Activated naive CD8-positive, alpha-beta T cell treated with anti-CD3 and anti-CD28 coated beads, Interleukin-2, amount 50 U/mL, for 24 hours (primary cell): ENCODE results near the gene NUTM1.
A peak's percentile ranks its signal among the peaks of the same experiment; 100 is the strongest.

ENCODE experiments used
- ATAC-seq: fragments of 150-1000 bp; cut with Tn5 transposase; one replicate; pipeline ENCODE4 v1.10.0; 2021
- DNase-seq: peaks from one replicate; pipeline ENCODE4 v3.0.0; 2021
- H3K27ac Mint-ChIP-seq: one replicate; pipeline ENCODE4 v1.8.0; 2021; ENCODE audit warnings: mild to moderate bottlenecking, mixed read lengths
- H3K27me3 Mint-ChIP-seq: one replicate; pipeline ENCODE4 v1.8.0; 2021; ENCODE audit warnings: mixed read lengths
- H3K36me3 Mint-ChIP-seq: one replicate; pipeline ENCODE4 v1.8.0; 2021; ENCODE audit warnings: low read depth, mixed read lengths
- H3K4me1 Mint-ChIP-seq: one replicate; pipeline ENCODE4 v1.8.0; 2021; ENCODE audit warnings: mixed read lengths
- H3K4me3 Mint-ChIP-seq: one replicate; pipeline ENCODE4 v1.8.0; 2021; ENCODE audit warnings: mild to moderate bottlenecking, moderate library complexity, mixed read lengths
- H3K9me3 Mint-ChIP-seq: one replicate; pipeline ENCODE4 v1.8.0; 2021; ENCODE audit warnings: mixed read lengths

The NUTM1 gene, protein sequence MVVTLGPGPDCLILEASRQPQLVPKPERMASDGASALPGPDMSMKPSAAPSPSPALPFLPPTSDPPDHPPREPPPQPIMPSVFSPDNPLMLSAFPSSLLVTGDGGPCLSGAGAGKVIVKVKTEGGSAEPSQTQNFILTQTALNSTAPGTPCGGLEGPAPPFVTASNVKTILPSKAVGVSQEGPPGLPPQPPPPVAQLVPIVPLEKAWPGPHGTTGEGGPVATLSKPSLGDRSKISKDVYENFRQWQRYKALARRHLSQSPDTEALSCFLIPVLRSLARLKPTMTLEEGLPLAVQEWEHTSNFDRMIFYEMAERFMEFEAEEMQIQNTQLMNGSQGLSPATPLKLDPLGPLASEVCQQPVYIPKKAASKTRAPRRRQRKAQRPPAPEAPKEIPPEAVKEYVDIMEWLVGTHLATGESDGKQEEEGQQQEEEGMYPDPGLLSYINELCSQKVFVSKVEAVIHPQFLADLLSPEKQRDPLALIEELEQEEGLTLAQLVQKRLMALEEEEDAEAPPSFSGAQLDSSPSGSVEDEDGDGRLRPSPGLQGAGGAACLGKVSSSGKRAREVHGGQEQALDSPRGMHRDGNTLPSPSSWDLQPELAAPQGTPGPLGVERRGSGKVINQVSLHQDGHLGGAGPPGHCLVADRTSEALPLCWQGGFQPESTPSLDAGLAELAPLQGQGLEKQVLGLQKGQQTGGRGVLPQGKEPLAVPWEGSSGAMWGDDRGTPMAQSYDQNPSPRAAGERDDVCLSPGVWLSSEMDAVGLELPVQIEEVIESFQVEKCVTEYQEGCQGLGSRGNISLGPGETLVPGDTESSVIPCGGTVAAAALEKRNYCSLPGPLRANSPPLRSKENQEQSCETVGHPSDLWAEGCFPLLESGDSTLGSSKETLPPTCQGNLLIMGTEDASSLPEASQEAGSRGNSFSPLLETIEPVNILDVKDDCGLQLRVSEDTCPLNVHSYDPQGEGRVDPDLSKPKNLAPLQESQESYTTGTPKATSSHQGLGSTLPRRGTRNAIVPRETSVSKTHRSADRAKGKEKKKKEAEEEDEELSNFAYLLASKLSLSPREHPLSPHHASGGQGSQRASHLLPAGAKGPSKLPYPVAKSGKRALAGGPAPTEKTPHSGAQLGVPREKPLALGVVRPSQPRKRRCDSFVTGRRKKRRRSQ

DNA sequence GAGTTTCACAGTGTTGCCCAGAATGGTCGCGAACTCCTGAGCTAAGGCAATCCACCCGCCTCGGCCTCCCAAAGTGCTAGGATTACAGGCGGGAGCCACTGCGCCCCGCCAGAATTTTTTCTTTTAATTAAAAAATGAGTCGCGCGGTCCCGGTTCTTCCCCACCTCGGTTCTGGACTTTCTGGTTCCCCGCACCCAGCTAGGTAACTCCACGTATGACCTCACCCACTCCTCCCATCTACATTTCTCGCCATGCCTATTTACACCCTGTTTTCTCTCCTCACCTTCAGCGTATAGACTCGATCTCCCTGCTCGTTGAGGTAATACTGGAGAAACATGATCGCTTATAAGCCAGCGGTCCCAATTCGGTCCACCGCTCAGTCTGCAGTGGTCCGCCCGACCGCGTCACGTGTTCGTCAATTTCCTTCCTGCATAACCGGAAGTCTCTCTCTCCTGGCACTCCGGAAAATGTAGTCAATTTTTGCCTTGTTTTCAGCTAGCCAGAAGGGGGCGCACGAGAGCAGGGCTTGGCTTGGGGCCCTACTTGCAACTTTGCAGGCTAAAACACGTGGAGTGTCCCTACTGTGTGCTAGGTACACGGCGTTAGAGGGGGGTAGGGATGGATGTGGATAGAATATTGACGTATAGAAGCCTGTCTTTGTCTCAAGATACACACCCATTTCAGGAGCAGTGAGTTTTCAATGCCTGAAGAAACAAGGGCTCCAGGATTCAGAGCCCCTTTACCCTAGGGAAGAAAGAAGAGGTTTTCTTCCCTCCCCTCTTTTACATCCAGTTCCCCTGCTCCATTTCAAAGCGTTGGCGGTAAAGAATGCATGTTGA is at the start of gene NUTM1, which contains the start of gene NOP10:
TSS of gene NUTM1 (plus strand) at position 579 of the 839 bp plus-strand sequence. CDS start 382 bp downstream, outside the sequence.
TSS of gene NOP10 (minus strand) at position 400 of the 839 bp plus-strand sequence. CDS start at position 337, 63 bp downstream.
- peak; percentile 91 for ATAC-seq
- H3K27ac Mint-ChIP-seq, result no peak within 1 kb of the TSS
- no peaks in the 10 kb centered on the region for H3K9me3 Mint-ChIP-seq

DNA sequence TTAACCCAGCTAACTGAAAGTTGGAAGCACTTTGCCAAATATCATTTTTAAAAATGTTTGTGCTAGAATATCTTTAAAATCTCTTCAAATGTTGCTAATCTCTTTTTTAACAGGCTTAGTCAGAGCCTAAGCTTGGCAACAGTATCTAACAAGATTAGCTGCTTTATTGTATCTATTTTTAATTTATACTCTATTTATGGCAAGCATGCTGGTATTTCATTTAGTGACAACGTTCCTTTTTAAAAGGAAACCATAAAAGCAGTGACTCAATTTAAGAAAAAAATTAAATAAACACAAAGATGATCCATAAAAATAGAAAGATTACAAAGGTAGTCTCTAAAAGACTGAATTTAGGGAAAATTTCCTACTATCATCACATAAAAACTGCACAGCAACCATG is 46.1 kb upstream of the NUTM1 start:
- H3K9me3 Mint-ChIP-seq, result no peaks in the 10 kb centered on the region
- no peak for ATAC-seq
- no peak overlapping the region for H3K4me3 Mint-ChIP-seq
- peaks cover 10% of the 10 kb centered on the region for H3K36me3 Mint-ChIP-seq
- no peak for DNase-seq
- H3K4me1 Mint-ChIP-seq, result peaks cover 34% of the 10 kb centered on the region
- no peaks in the 10 kb centered on the region for H3K27me3 Mint-ChIP-seq
- H3K27ac Mint-ChIP-seq, result no peak overlapping the region

More for the DNA sequence above, at the start of gene NUTM1, which contains the start of gene NOP10:
- peaks cover 26% of the 10 kb centered on the region for H3K36me3 Mint-ChIP-seq
- H3K4me3 Mint-ChIP-seq, result no peak within 1 kb of the TSS
- no peaks in the 10 kb centered on the region for H3K27me3 Mint-ChIP-seq
- peak; percentile 99 for DNase-seq
- peaks cover 31% of the 10 kb centered on the region for H3K4me1 Mint-ChIP-seq

DNA sequence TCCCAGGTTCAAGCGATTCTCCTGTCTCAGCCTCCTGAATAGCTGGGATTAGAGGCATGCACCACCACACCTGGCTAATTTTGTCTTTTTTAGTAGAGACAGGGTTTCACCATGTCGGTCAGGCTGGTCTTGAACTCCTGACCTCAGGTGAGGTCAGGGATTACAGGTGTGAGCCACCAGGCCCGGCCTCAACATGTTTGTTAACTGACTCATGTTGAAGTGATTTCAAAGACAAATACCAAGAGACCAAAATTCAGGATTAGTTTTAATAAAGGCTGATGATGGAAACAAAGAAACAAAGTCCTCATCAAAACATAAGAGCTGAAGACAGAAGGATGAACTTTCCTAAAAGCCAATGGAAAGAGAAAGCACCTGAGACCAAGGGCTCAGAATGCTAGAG is 42.1 kb upstream of the NUTM1 start:
- Mint-ChIP-seq H3K9me3 (no peaks in the 10 kb centered on the region), H3K36me3 (peaks cover 5% of the 10 kb centered on the region), H3K4me1 (peaks cover 42% of the 10 kb centered on the region), H3K27me3 (no peaks in the 10 kb centered on the region), H3K27ac (no peak overlapping the region), H3K4me3 (no peak overlapping the region)
- DNase-seq (no peak), ATAC-seq (no peak)

DNA sequence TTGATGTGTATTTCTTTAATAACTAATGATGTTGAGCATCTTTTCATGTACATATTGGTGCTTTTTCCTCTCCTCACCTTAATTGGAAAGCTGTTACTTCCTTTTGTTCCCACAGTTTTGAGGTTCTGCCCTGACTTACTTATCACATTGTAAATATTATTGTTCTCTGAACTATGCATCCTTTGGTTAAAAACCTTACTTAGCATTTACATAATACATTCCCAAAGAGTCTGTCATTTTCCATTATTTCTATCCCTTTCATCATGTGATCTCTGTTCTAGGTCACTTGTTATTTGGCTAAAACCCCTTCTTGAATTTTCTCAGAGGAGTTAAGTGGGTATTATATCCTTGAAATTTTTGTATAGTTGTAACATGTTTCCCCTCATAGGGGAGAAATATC is 38.5 kb upstream of the NUTM1 start:
- H3K27me3 Mint-ChIP-seq, result no peaks in the 10 kb centered on the region
- DNase-seq, result no peak
- H3K27ac Mint-ChIP-seq, result no peak overlapping the region
- ATAC-seq, result no peak
- H3K4me3 Mint-ChIP-seq, result no peak overlapping the region
- no peaks in the 10 kb centered on the region for H3K9me3 Mint-ChIP-seq
- peaks cover 46% of the 10 kb centered on the region for H3K4me1 Mint-ChIP-seq
- H3K36me3 Mint-ChIP-seq, result peaks cover 16% of the 10 kb centered on the region

DNA sequence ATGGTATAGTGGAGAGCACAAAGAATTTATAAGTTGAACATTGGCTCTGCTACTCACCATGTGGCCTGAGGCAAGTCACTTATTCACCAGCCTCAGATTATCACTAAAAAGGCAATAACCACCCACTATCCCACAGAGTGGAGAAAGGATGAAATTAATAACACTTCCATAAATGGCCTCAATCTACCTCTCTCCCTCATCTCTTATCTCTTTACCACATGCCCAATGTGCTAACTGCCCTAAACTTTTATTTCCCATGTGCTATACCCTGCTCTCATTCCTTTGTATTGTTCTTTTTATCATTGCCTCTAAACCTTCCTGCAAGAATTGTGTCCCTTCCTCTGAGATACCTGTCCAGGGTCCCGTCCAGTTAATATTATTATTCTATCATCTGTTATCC is 31.6 kb upstream of the NUTM1 start:
- H3K4me3 Mint-ChIP-seq, result no peak overlapping the region
- DNase-seq, result no peak
- no peaks in the 10 kb centered on the region for H3K9me3 Mint-ChIP-seq
- H3K27me3 Mint-ChIP-seq, result no peaks in the 10 kb centered on the region
- peaks cover 59% of the 10 kb centered on the region for H3K4me1 Mint-ChIP-seq
- peak; percentile 46 for ATAC-seq
- H3K36me3 Mint-ChIP-seq, result peaks cover 26% of the 10 kb centered on the region
- H3K27ac Mint-ChIP-seq, result no peak overlapping the region

DNA sequence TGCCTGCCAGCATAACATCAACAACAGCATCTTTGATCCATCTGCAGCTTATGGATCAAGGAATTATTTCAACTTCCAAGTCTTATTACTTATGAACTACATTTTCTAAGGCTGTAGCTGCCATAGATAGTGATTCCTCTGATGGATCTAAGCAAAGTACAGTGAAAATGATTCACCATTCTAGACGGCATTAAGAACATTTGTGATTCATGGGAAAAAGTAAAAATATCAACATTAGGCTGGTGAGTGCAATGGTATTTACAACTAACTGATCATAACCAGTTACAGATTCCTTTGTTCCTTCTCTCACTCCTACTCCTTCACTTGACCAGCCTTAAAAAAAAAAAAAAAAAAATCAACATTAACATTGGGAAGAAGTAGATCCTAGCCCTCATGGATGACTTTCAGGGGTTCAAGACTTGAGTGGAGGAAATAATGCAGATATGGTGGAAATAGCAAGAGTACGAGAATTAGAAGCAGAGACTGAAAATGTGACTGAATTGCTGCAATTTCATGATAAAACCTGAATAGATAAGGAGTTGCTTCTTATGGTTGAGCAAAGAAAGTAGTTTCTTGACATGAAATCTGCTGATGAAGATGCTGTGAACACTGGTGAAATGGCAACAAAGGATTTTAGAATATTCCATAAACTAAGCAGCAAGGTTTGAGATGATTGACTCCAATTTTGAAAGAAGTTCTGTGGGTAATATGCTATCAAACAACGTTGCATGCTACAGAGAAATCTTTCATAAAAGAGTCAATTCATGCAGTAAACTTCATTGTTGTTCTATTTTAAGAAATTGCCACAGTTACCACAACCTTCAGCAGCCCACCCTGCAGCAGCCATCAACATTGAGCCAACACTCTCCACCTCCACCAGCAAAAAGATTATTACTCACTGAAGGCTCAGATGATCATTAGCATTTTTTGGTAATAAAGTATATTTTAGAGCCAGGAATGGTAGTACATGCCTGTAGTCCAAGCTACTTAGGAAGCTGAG is 28.3 kb upstream of the NUTM1 start:
- Mint-ChIP-seq H3K9me3 (no peaks in the 10 kb centered on the region), H3K27me3 (no peaks in the 10 kb centered on the region), H3K4me1 (peaks cover 66% of the 10 kb centered on the region), H3K27ac (peak overlapping the region; percentile 47), H3K4me3 (peak overlapping the region; percentile 4), H3K36me3 (peaks cover 15% of the 10 kb centered on the region)
- no peak for DNase-seq
- no peak for ATAC-seq

DNA sequence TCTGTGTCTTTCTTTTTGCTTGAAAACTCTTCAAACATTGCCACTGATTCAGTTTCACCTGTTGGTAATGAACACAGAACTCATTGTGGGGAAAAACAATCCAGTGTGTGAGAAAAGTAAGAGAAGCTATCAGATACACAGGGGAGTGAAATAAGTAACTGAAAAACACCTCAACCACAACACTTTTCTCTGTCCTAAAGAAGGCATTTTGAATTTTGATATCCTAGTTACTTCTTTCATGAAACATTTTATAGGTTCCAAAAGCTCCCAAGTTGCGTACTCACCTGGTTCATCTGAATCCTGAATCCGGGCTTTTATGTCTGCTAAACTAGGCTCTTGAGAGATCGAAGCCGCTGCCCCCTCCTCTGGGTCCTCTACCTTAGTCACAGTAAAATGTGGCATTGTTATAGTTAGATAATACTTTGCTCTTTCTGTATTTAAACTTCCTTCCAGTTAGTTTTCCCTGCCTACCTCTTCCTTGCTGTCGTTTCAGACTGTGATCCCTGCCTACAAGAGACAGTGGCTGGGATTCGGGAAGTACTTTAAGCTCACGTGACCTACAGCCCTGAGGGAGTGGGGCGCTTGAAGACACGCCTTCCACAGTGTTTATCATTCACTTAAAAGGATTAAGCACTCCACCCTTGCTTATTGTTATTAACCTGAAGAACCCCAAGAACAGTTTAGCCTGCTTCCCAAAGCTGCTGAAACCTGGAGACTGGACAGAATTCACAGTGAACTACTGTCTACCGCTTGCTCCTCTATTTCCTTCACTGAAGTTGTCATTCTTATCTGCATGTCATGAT is 24.6 kb upstream of the NUTM1 start:
- H3K36me3 Mint-ChIP-seq, result peaks cover 7% of the 10 kb centered on the region
- H3K9me3 Mint-ChIP-seq, result no peaks in the 10 kb centered on the region
- peak overlapping the region; percentile 92 for H3K4me3 Mint-ChIP-seq
- DNase-seq (no peak), ATAC-seq (peak; percentile 74)
- peak overlapping the region; percentile 94 for H3K27ac Mint-ChIP-seq
- no peaks in the 10 kb centered on the region for H3K27me3 Mint-ChIP-seq
- peaks cover 63% of the 10 kb centered on the region for H3K4me1 Mint-ChIP-seq

DNA sequence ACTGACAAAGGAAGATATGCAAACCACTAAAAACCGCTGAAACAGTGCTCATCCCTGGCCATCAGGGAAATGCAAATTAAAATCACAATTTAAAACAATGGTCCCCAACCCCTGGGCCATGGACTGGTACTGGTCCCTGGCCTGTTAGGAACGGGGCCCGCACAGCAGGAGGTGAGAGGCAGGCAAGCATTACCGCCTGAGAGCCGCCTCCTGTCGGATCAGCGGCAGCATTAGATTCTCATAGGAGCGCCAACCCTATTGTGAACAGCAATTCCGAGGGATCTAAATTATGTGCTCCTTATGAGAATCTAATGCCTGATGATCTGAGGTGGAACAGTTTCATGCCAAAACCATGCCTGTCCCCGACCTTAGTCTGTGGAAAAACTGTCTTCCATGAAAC is 19.9 kb upstream of the NUTM1 start:
- H3K9me3 Mint-ChIP-seq, result no peaks in the 10 kb centered on the region
- H3K27me3 Mint-ChIP-seq, result no peaks in the 10 kb centered on the region
- H3K27ac Mint-ChIP-seq, result no peak overlapping the region
- no peak for DNase-seq
- H3K4me1 Mint-ChIP-seq, result peaks cover 67% of the 10 kb centered on the region
- no peak overlapping the region for H3K4me3 Mint-ChIP-seq
- no peaks in the 10 kb centered on the region for H3K36me3 Mint-ChIP-seq
- ATAC-seq, result no peak

DNA sequence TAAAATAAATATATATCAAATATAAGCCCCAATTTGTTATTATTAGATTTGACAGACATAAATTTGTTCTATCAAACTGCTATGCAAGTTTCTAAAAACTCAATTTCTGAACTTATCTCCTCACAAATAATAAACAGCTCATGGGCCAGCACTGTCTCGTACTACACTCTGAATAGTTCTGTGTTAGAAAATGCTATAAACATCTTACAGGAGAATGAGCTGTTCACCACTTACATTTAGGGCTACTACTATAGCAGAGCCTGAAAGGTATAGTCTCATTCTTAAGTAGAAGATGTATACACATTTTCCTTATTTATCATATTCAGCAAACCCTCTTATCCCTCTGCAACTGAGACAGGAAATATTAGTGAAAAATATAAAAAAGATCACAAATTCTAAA is 18.2 kb upstream of the NUTM1 start:
- DNase-seq (no peak), ATAC-seq (peak; percentile 38)
- H3K27ac Mint-ChIP-seq, result peak overlapping the region; percentile 82
- peaks cover 66% of the 10 kb centered on the region for H3K4me1 Mint-ChIP-seq
- H3K27me3 Mint-ChIP-seq, result no peaks in the 10 kb centered on the region
- H3K9me3 Mint-ChIP-seq, result no peaks in the 10 kb centered on the region
- H3K36me3 Mint-ChIP-seq, result no peaks in the 10 kb centered on the region
- peak overlapping the region; percentile 34 for H3K4me3 Mint-ChIP-seq

DNA sequence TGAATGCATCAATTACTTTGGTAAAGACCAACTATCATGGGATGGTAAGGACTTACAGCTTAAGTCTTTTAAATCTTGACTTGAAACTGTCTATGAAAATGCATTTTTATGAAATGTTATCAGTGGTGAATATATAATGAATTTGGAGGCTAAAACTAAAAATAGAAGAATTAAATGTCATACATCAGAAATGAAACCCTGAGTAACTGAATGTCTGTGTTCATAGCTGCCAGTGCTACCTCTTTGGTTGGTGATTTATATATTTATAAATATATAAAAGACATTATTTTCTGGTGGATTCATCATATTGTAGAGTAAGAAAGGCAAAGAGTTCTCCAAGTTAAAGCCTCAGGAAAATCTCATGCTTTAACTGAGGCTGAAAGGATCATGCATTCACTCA is 17.7 kb upstream of the NUTM1 start:
- peak overlapping the region; percentile 50 for H3K4me3 Mint-ChIP-seq
- H3K27me3 Mint-ChIP-seq, result no peaks in the 10 kb centered on the region
- no peak for ATAC-seq
- no peak for DNase-seq
- no peaks in the 10 kb centered on the region for H3K9me3 Mint-ChIP-seq
- H3K36me3 Mint-ChIP-seq, result no peaks in the 10 kb centered on the region
- peak overlapping the region; percentile 82 for H3K27ac Mint-ChIP-seq
- peaks cover 67% of the 10 kb centered on the region for H3K4me1 Mint-ChIP-seq

DNA sequence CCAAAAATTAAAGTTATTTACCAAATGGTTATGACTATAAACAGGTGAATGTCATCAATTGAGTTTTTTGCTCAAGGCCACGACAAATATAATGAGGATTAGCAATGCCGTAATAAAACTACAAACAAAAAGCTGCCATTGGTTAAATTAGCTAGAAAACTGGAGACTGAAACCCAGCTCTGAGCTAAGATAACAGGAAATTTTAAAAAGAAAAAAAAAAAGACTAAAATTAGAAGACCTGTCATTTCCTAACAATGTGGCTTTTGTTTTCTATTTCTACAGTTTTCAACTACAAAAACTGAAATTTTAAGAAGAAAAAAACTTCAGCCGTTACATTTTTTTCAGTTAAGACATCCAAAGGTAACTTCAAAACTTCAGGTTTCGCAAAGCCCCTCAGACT is 15.2 kb upstream of the NUTM1 start:
- H3K4me3 Mint-ChIP-seq, result peak overlapping the region; percentile 55
- H3K27ac Mint-ChIP-seq, result peak overlapping the region; percentile 77
- no peaks in the 10 kb centered on the region for H3K9me3 Mint-ChIP-seq
- H3K27me3 Mint-ChIP-seq, result no peaks in the 10 kb centered on the region
- ATAC-seq (no peak), DNase-seq (no peak)
- H3K4me1 Mint-ChIP-seq, result peaks cover 84% of the 10 kb centered on the region
- H3K36me3 Mint-ChIP-seq, result no peaks in the 10 kb centered on the region

DNA sequence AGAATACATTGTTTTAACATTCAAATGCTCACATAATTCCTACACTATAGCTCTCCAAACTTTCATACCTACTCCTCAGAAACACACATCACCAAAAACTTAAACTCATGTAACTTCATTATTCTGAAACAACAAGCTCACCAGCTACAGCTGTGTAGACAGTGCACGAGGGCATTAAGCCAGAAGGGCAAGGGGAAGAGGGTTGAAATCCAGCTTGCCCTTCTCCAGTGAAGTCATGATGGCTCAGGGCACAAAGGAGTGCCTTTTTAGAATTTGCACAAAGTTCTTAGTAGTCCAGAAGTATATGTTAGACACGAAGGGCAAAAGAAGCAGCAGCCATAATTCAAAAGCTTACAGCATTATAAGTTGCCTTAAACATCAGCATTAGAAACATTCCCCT is 14.1 kb upstream of the NUTM1 start:
- Mint-ChIP-seq H3K27ac (peak overlapping the region; percentile 83), H3K9me3 (no peaks in the 10 kb centered on the region), H3K36me3 (no peaks in the 10 kb centered on the region), H3K27me3 (no peaks in the 10 kb centered on the region), H3K4me3 (peak overlapping the region; percentile 10), H3K4me1 (peaks cover 89% of the 10 kb centered on the region)
- ATAC-seq (no peak), DNase-seq (no peak)
